HUES48 (cell line): Measurements from ENCODE around the gene KCNN3.

Source experiments
- H3K27ac ChIP-seq: one replicate; pipeline ENCODE4 v1.7.0; 2013; ENCODE audit warnings: low read depth, low read length, inconsistent platforms
- H3K27me3 ChIP-seq: 2 replicates; pipeline ENCODE4 v1.6.1; 2013; ENCODE audit warnings: mild to moderate bottlenecking, low read length; ENCODE audit not compliant: control insufficient read depth, insufficient read depth
- H3K36me3 ChIP-seq: 2 replicates; pipeline ENCODE4 v1.6.1; 2013; ENCODE audit warnings: low read length; ENCODE audit not compliant: control insufficient read depth, insufficient read depth
- H3K4me1 ChIP-seq: 2 replicates; pipeline ENCODE4 v1.6.1; 2013; ENCODE audit warnings: mild to moderate bottlenecking, low read length; ENCODE audit not compliant: control insufficient read depth, insufficient read depth
- H3K4me3 ChIP-seq: 2 replicates; pipeline ENCODE4 v1.5.1; 2013; ENCODE audit warnings: mild to moderate bottlenecking, low read depth, low read length
- H3K9ac ChIP-seq: 2 replicates; pipeline ENCODE4 v1.6.1; 2013; ENCODE audit warnings: mild to moderate bottlenecking, low read depth, low read length, moderate library complexity
- H3K9me3 ChIP-seq: 2 replicates; pipeline ENCODE4 v1.6.1; 2013; ENCODE audit warnings: low read length; ENCODE audit not compliant: control insufficient read depth, insufficient read depth

Gene KCNN3

DNA sequence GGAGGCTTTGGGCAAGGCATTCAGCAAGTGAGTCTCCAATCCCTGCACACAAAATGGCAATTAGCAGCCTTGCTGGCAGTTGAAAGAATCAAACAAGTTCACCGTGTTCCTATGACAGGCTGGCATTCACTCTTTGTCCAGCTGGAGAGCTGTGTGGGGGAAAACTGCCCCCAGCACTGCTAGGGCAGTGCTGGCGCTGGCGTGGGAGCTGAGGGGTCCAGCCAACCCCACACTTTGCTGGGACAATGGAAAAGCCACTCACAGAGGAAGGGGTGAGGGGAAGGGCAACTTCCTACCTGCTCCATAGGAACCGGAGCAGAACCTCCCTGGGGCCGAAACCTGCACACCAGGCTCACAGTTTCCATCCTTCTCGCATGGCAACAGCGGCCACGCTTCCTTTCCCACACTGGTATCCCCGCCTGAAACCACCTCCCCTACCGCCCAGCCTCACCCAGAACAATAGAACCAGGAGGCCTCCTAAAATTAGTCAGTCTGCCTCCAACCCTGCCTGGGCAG lies 26.7 kb upstream of the KCNN3 start:
- H3K9ac ChIP-seq, result no peak overlapping the region
- no peaks in the 10 kb centered on the region for H3K4me1 ChIP-seq
- no peaks in the 10 kb centered on the region for H3K9me3 ChIP-seq
- H3K27ac ChIP-seq, result no peak overlapping the region
- H3K36me3 ChIP-seq, result no peaks in the 10 kb centered on the region
- no peaks in the 10 kb centered on the region for H3K27me3 ChIP-seq
- H3K4me3 ChIP-seq, result no peak overlapping the region

DNA sequence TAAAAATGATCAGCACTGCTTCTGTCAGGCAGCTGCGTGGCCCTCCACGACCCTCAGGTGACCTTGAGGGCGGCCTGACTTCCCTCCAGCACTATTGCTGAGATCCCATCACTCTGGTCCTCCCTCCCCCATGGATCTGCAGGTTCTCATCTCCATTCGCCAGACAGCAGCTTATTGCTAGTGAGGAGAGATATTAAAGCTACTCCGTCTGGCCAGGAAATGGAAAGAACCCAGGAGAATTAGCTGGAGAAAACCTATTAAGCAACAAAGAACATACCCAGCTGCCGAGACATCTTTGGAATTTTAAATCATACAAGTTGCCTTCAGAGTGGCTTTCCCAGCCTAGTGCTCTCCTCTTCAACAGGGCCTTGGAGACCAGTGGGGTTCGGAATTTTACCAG lies 25.7 kb upstream of the KCNN3 start:
- Histone ChIP-seq H3K27ac (no peak overlapping the region), H3K27me3 (no peaks in the 10 kb centered on the region), H3K9ac (no peak overlapping the region), H3K4me1 (no peaks in the 10 kb centered on the region), H3K4me3 (no peak overlapping the region), H3K36me3 (no peaks in the 10 kb centered on the region), H3K9me3 (no peaks in the 10 kb centered on the region)

DNA sequence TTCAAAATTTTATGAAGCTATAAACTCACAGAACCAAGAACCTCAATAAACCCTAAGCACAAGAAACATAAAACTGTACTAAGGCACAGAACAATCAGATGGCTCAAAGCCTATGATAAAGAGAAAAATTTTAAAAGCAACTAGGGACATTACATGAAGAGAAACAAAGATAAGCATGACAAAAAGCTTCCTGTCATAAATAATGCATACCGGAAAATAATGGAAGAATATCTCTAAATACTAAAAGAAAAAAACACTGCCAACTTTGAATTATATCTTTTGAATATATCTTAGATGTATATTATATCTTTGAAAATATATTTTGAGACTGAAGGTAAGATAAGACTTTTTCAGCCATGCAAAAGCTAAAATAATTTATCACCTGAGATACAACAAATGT lies 21.4 kb upstream of the KCNN3 start:
- no peak overlapping the region for H3K4me3 ChIP-seq
- no peaks in the 10 kb centered on the region for H3K36me3 ChIP-seq
- H3K27ac ChIP-seq, result no peak overlapping the region
- H3K9ac ChIP-seq, result no peak overlapping the region
- H3K27me3 ChIP-seq, result no peaks in the 10 kb centered on the region; the same call in 1 of the 2 replicates
- no peaks in the 10 kb centered on the region for H3K4me1 ChIP-seq
- no peaks in the 10 kb centered on the region for H3K9me3 ChIP-seq

DNA sequence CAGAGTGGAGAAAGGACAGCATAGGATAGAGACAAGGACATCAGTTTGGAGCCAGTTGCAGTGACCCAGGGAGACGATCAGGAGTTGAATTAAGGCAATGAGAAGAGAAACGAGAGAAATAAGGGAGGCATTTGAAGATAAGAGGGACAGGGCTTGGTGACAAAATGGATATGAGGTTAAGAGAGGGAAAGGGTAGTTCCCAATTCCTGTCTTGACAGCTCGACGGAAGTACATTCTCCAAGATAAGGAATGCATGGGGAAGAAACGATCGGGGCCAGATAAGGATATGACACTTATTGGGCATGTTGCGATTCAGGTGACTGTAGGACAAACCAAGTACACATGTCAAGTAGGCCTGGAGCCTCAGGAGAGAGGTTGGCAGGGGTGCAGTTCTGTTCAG lies 18.7 kb upstream of the KCNN3 start:
- Histone ChIP-seq H3K9ac (no peak overlapping the region), H3K4me3 (no peak overlapping the region), H3K9me3 (no peaks in the 10 kb centered on the region), H3K27ac (no peak overlapping the region), H3K36me3 (no peaks in the 10 kb centered on the region), H3K27me3 (no peaks in the 10 kb centered on the region; the same call in 1 of the 2 replicates), H3K4me1 (no peaks in the 10 kb centered on the region)

DNA sequence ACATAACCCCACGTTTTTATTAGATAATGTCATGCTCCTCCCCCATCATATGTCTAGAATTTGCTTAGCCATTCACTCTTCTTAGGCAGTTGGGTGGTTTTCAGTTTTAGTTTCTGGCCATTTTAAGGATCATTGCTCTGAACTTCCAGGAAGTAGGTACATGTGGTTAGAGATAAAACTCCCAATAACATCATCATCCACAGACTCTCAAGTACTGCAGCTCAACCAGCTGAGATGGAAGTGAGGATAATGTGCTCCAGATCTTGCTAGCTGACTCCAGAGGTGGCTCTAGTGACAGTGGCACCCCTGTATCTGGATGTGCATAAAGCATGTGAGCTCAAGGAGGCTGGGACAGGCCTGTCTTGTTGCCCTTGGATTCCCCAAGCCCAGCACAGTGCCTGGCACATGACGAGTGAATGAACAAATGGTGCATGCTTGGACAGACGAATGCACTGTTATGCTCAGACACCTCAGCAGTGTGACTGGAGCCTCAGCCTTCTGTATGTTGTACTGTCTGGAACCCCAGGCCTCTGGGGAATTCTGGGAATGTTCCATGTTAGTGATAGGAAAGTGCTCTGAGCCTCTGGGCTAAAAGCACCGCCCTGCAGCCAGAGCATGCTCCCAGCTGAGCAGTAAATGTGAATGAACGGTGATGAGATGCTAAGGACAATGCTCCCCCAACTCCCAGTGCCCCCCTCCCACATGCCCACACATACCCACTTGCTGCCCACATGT lies 16.4 kb upstream of the KCNN3 start:
- Histone ChIP-seq H3K4me1 (no peaks in the 10 kb centered on the region), H3K9ac (no peak overlapping the region), H3K27ac (no peak overlapping the region), H3K27me3 (no peaks in the 10 kb centered on the region; the same call in 1 of the 2 replicates), H3K4me3 (no peak overlapping the region), H3K36me3 (no peaks in the 10 kb centered on the region), H3K9me3 (no peaks in the 10 kb centered on the region)

DNA sequence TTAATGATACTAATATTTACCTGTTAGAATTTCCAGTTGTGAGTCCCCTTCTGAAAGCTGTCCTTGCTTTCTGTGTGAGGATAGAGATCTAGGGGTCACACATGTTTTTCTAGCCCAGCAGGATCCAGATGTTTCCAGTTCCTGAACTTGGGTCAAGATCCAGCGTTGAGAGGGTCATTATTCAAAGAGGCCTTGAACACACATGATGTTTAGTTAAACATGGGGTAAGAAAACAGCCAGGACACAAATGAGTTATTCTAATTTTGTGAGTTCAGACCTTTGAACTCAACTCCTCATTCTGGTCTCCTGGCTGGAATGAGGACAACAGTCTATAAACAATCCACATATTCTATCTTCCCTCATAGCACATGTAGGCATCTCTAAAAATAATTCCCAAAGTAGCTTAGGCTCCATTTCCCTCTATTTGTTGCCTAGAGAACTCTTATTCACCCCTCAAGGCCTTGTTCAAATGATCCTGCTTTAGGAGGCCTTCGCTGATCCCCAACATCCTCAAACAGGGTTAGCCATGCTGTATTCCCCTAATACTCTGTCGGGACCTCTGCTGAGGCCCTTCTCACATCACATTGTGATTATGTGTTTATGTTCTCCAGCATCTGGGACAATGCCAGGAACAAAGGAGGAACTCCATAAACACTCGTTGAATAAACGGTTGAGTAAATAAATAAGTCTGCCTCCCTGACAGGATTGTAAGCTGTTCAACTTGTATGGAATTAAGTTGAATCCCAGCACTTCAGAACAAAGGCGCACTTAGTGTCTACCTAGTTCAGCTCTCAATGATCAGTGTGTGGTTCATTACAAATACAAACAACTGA lies 15.0 kb upstream of the KCNN3 start:
- Histone ChIP-seq H3K27me3 (no peaks in the 10 kb centered on the region; the same call in 1 of the 2 replicates), H3K9me3 (no peaks in the 10 kb centered on the region), H3K4me3 (no peak overlapping the region), H3K9ac (no peak overlapping the region), H3K4me1 (no peaks in the 10 kb centered on the region), H3K36me3 (no peaks in the 10 kb centered on the region), H3K27ac (no peak overlapping the region)

DNA sequence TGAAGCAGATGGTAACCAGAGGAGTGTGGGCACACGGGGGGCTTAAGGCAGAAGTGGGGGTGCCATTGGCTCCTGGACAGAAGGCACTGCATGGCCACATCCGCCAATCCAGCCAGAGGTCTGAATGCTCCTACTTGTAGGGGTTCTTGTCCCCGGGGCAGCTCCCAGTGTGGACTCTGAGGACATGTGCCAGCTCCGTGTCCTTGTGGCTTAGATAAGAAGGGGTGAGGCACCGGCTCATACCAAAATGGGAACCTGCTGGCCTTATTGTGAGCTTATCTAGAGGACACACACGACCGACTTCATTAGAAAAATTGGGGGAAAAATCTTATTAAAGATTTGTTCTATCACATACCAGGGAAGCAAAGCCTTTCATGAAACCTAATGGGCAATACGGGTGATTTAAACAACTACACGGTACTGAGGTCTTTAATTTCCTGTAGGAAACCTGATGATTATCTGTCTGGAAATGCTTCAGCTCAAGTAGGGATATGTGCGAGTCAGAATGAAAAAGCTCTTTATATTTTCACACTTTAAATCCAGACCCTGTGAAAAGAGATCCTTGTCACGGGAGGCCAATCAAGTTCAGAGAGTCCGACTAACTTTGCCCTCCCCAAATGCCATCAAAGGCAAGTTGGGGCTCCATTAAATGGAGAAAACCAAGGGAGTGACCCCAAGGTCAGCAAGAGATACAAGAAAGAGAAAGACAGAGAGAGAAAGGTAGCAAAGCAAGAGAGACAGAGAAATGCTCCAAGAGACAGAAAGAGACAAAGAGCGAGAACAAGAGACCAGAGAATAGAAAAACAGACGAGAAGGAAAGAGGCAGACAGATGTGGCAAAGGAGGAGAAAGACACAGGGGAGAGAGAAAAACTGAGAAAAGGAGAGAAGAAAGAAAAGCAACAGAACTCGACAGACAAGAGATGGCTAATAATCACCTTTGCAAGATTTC lies 14.1 kb upstream of the KCNN3 start:
- Histone ChIP-seq H3K9me3 (no peaks in the 10 kb centered on the region), H3K36me3 (no peaks in the 10 kb centered on the region), H3K9ac (no peak overlapping the region), H3K4me3 (no peak overlapping the region), H3K27ac (no peak overlapping the region), H3K4me1 (no peaks in the 10 kb centered on the region), H3K27me3 (no peaks in the 10 kb centered on the region; the same call in 1 of the 2 replicates)

DNA sequence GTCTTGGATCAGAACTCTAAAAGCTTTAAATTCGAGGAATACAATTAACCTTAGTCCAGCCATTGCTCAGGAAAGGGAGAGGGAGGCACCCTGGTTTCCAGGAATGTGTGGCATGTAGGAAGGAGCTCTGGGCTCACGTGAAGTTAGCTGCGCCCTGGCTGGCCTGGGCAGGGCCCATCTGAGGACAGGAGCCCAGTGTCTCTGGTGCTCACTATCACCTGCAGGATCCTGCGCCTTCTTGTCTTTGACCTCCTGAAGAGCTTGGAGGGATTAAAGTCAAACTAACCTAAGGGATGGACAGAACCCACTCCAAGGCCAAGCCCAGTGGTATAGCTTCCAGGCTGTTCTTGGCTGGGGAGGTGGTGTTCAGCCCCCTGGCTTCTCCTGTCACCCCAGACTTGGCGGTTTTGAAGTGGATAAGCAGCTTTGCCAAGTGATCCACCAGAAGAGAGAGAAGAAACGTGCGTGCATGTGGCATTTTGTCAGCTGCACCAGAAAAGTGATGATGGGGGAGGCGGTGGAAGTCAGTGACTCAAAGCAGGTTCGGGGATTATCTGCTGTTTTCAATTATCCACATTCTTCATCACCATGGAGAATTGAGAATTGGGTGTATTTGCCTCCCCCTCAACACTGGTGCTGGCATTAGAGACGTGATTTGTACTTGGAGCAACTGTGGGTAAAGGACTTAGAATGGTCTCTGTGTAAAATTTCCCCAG lies 11.9 kb upstream of the KCNN3 start:
- Histone ChIP-seq H3K36me3 (no peaks in the 10 kb centered on the region), H3K27ac (no peak overlapping the region), H3K4me3 (no peak overlapping the region), H3K27me3 (no peaks in the 10 kb centered on the region), H3K9me3 (no peaks in the 10 kb centered on the region), H3K9ac (no peak overlapping the region), H3K4me1 (no peaks in the 10 kb centered on the region)

DNA sequence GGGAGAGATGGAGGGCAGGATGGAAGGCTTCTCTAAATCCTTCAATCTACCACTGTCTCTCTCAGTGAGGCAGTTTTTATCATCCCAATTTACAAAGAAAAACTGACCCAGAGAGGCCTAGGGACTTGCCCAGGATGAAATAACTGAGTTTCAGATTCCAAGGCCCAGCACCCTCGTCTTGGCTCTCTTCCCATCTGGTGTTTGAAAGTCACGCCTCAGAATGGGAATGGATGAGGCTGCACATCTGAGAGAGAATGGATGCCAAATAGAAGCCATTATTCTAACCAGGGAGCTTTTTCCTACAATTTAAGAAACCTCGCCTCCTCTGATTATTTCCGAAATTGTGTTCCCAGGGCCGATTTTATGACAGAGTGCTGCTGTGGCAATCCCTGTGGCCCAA lies 10.6 kb upstream of the KCNN3 start:
- Histone ChIP-seq H3K36me3 (no peaks in the 10 kb centered on the region), H3K4me3 (no peak overlapping the region), H3K9ac (no peak overlapping the region), H3K27me3 (no peaks in the 10 kb centered on the region), H3K4me1 (no peaks in the 10 kb centered on the region), H3K27ac (no peak overlapping the region), H3K9me3 (no peaks in the 10 kb centered on the region)

DNA sequence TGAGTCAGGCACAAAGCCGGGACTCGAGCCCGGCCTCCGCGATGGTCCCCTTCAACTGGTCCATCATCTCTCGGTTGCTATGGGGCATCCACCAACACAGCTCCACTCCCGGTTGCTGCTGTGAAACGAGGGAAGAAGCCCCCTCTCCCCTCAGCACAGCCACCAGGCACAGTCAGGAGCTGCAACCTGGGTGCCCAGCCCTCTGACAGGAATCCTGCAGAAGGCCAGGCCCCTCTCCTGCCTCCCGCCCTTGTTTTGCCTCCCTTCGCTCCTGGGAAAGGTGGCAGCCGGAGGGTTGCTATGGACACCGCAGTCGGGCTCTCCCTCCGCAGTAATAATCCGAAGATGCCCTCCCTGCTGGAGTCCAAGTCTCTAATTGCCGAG lies 8.9 kb upstream of the KCNN3 start:
- Histone ChIP-seq H3K4me3 (no peak overlapping the region), H3K4me1 (no peaks in the 10 kb centered on the region), H3K27me3 (no peaks in the 10 kb centered on the region), H3K27ac (no peak overlapping the region), H3K9ac (no peak overlapping the region), H3K36me3 (no peaks in the 10 kb centered on the region), H3K9me3 (no peaks in the 10 kb centered on the region)
